ENCODE data around the gene STXBP1. TPM values are rescaled to one million over a fixed set of nuclear protein-coding genes. Genes with fewer than 3 reads are reported as not detected.

STXBP1 gene
- total RNA-seq, 1 donor from 2014 or later = 12.0 TPM

DNA sequence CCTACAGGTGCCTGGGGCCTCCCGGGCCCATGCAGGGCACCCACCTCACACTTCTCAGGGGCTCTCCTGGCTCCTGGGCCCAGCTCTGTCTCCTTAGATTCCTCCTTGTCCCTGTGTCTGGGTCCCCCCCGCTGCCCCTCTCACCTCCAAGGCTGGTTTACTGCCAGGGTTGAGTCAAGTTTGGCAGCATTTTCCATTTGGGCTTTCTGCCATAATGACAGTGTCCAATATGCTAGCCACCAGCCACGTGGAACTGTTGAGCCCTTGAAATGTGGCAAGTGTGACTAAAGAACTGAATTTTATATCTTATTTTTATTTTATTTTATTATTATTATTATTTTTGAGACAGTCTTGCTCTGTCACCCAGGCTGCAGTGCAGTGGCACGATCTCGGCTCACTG is 105.7 kb downstream of the STXBP1 start:
- Histone ChIP-seq H3K4me3 (no peak overlapping the region), H3K4me1 (no peaks in the 10 kb centered on the region), H4K20me1 (ENCODE audit: low read depth) (no peaks in the 10 kb centered on the region), H3K4me2 (no peak overlapping the region), H3K27me3 (peaks cover 15% of the 10 kb centered on the region), H2AFZ (replicated peaks) (no peak overlapping the region), H3K9ac (no peak overlapping the region), H3K36me3 (no peaks in the 10 kb centered on the region), H3K9me3 (ENCODE audit: low read depth) (no peaks in the 10 kb centered on the region), H3K27ac (no peak overlapping the region), H3F3A (ENCODE audit: low read depth) (no peaks in the 10 kb centered on the region), H3K79me2 (ENCODE audit: low read depth) (no peaks in the 10 kb centered on the region)
- Mint-ChIP-seq H3K4me1 (peaks cover 11% of the 10 kb centered on the region), H3K27me3 (ENCODE audit: insufficient read depth, low read depth) (peaks cover 12% of the 10 kb centered on the region), H3K36me3 (no peaks in the 10 kb centered on the region), H3K9me3 (no peaks in the 10 kb centered on the region), H3K27ac (no peak overlapping the region), H3K4me3 (peak overlapping the region; percentile 63)
- TF ChIP-seq EZH2 (IDR thresholded peaks at IDR 0.05) = no peak
- TF ChIP-seq EZH2phosphoT487 (IDR thresholded peaks at IDR 0.05) = no peak
- no peak for TF ChIP-seq CTCF (IDR thresholded peaks at IDR 0.05)
- no peak for DNase-seq (ENCODE audit: low spot score)

- no peak overlapping the region for H3K4me2 ChIP-seq
- no peaks in the 10 kb centered on the region for H3K27me3 ChIP-seq
- H3K9me3 ChIP-seq (ENCODE audit: low read depth) = no peaks in the 10 kb centered on the region
- H3K79me2 ChIP-seq (ENCODE audit: low read depth) = no peaks in the 10 kb centered on the region
- H2AFZ ChIP-seq (replicated peaks) = no peak overlapping the region
- Mint-ChIP-seq H3K36me3 (no peaks in the 10 kb centered on the region), H3K27ac (peak overlapping the region; percentile 0), H3K9me3 (no peaks in the 10 kb centered on the region), H3K4me1 (peaks cover 9% of the 10 kb centered on the region), H3K27me3 (ENCODE audit: insufficient read depth, low read depth) (peaks cover 10% of the 10 kb centered on the region), H3K4me3 (no peak overlapping the region)
- H3F3A ChIP-seq (ENCODE audit: low read depth) = peaks cover 7% of the 10 kb centered on the region
- no peak for TF ChIP-seq CTCF (IDR thresholded peaks at IDR 0.05)
- TF ChIP-seq EZH2phosphoT487 (IDR thresholded peaks at IDR 0.05) = no peak
- TF ChIP-seq EZH2 (IDR thresholded peaks at IDR 0.05) = no peak
- H3K4me3 ChIP-seq = no peak overlapping the region
- H3K27ac ChIP-seq = no peak overlapping the region
- H3K4me1 ChIP-seq = no peaks in the 10 kb centered on the region
- no peak for DNase-seq (ENCODE audit: low spot score)
- no peaks in the 10 kb centered on the region for H4K20me1 ChIP-seq (ENCODE audit: low read depth)
- no peak overlapping the region for H3K9ac ChIP-seq
- no peaks in the 10 kb centered on the region for H3K36me3 ChIP-seq
These were observed 108.2 kb downstream of the STXBP1 start for GRCh38 chr9:127720031-127720864.

DNA sequence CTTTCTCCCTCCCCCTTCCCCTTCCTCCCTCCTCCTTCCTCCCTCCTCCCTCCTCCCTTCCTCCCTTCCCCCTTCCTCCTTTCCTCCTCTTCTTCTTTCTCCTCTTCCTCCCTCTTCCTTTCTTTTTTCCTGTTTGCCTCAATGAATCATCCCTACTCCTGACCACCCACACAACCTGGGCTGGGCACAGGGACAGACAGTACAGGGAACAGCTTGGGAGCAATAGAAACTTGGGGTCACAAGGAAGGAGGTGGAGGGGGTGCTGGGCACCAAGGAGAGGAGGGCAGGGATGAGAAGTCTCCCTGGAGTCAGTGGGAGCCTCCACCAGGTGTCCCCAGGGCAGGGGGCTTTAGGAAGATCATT is 108.8 kb downstream of the STXBP1 start:
- no peaks in the 10 kb centered on the region for H3K36me3 Mint-ChIP-seq
- Histone ChIP-seq H3K4me1 (no peaks in the 10 kb centered on the region), H3F3A (ENCODE audit: low read depth) (peaks cover 7% of the 10 kb centered on the region), H4K20me1 (ENCODE audit: low read depth) (no peaks in the 10 kb centered on the region), H2AFZ (replicated peaks) (no peak overlapping the region), H3K36me3 (no peaks in the 10 kb centered on the region), H3K27me3 (no peaks in the 10 kb centered on the region), H3K9me3 (ENCODE audit: low read depth) (no peaks in the 10 kb centered on the region), H3K79me2 (ENCODE audit: low read depth) (no peaks in the 10 kb centered on the region), H3K4me2 (no peak overlapping the region), H3K27ac (no peak overlapping the region), H3K9ac (no peak overlapping the region), H3K4me3 (no peak overlapping the region)
- H3K9me3 Mint-ChIP-seq = no peaks in the 10 kb centered on the region
- peak overlapping the region; percentile 66 for H3K27ac Mint-ChIP-seq
- H3K27me3 Mint-ChIP-seq (ENCODE audit: insufficient read depth, low read depth) = peaks cover 10% of the 10 kb centered on the region
- TF ChIP-seq EZH2 (IDR thresholded peaks at IDR 0.05) = no peak
- no peak for DNase-seq (ENCODE audit: low spot score)
- H3K4me3 Mint-ChIP-seq = no peak overlapping the region
- peaks cover 6% of the 10 kb centered on the region for H3K4me1 Mint-ChIP-seq

GRCh38 chr9:127721391-127721821 is 109.3 kb downstream of the STXBP1 start:
- Mint-ChIP-seq H3K27ac (peak overlapping the region; percentile 66), H3K4me3 (no peak overlapping the region), H3K36me3 (no peaks in the 10 kb centered on the region), H3K9me3 (no peaks in the 10 kb centered on the region), H3K27me3 (ENCODE audit: insufficient read depth, low read depth) (peaks cover 10% of the 10 kb centered on the region), H3K4me1 (peaks cover under 1% of the 10 kb centered on the region)
- Histone ChIP-seq H3K27ac (no peak overlapping the region), H2AFZ (replicated peaks) (peak overlapping the region; percentile 1), H3F3A (ENCODE audit: low read depth) (peaks cover 7% of the 10 kb centered on the region), H3K4me1 (no peaks in the 10 kb centered on the region), H3K9ac (no peak overlapping the region), H4K20me1 (ENCODE audit: low read depth) (no peaks in the 10 kb centered on the region), H3K9me3 (ENCODE audit: low read depth) (no peaks in the 10 kb centered on the region), H3K4me3 (no peak overlapping the region), H3K79me2 (ENCODE audit: low read depth) (no peaks in the 10 kb centered on the region), H3K27me3 (no peaks in the 10 kb centered on the region), H3K36me3 (no peaks in the 10 kb centered on the region), H3K4me2 (no peak overlapping the region)
- no peak for DNase-seq (ENCODE audit: low spot score)
- TF ChIP-seq EZH2 (IDR thresholded peaks at IDR 0.05) (no peak), EZH2phosphoT487 (IDR thresholded peaks at IDR 0.05) (no peak), CTCF (IDR thresholded peaks at IDR 0.05) (no peak)

Measured in neural progenitor cell (in vitro differentiated cells).